Esophagus muscularis mucosa (tissue), 4 donors: Measurements from ENCODE around the gene PITPNM3.

Experiments
- EP300 ChIP-seq: sonication (generic); formaldehyde crosslinking; IDR thresholded peaks from one replicate; pipeline ENCODE4 v1.6.1; 2017; ENCODE audit warnings: antibody characterized with exemption
- POLR2A ChIP-seq: fragments of 450-650 bp; IDR thresholded peaks from one replicate; pipeline ENCODE4 v1.6.1; 2017; ENCODE audit warnings: antibody characterized with exemption, moderate library complexity, mild to moderate bottlenecking, low read depth
- POLR2AphosphoS5 ChIP-seq, 2 donors: sonication (generic); formaldehyde crosslinking; IDR thresholded peaks; one replicate each; pipeline ENCODE4 v1.6.1; 2017; ENCODE audit warnings: antibody characterized with exemption in 2 of 2
- TF ChIP-seq, protein P1 (sequence below), 3 experiments: fragments of 200-600 bp in 2 of 3; fragments of 450-650 bp in 1 of 3; sonication (generic) in 2 of 3; IDR thresholded peaks; one replicate each; pipeline ENCODE4 v1.5.1; 2017 to 2019; ENCODE audit warnings: antibody characterized with exemption in 3 of 3, mild to moderate bottlenecking in 2 of 3, moderate library complexity in 1 of 3

DNA sequence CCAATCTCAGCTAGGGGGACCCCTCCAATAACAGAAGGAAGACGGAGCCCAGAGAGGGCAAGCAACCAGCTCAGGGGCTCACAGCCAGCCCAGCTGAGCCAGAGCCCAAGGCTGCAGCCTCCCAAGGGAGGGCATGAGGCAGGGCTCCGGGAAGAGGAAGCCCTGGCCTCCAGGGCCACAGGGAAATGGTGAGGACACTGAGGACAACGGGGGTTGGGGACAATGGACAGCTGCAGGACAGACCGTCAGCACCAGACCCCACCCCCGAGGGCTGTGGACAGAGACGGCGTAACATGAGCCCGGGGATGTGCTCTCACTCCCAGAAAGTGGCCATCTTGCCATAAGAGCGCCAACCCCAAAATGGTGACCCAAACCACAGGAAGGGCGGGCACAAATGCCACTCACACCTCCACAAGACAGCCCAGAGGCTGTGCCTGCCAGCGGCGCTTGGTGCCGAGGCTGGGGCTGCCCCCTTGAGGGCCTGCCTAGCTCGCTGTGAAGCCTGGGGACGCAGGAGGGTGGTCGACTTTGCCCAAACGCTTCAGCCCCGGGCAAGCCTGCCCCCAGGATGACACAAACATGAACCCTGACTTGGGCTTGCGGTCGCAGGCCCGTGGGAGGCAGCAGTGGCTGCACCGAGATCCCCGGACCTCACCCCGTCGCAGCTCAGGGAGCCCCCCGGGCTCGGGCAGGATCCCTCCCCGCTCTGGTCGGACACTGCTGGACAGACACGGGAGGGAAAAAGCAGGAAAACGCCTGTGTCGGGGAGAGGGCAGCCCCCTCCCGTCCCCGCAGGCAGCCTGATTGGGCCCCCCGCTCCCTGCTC, 101.6 kb downstream of the PITPNM3 start:
- TF ChIP-seq POLR2AphosphoS5 (IDR thresholded peaks at IDR 0.05) (no peak), EP300 (no peak), POLR2A (no peak)
- TF ChIP-seq, protein P1, sequence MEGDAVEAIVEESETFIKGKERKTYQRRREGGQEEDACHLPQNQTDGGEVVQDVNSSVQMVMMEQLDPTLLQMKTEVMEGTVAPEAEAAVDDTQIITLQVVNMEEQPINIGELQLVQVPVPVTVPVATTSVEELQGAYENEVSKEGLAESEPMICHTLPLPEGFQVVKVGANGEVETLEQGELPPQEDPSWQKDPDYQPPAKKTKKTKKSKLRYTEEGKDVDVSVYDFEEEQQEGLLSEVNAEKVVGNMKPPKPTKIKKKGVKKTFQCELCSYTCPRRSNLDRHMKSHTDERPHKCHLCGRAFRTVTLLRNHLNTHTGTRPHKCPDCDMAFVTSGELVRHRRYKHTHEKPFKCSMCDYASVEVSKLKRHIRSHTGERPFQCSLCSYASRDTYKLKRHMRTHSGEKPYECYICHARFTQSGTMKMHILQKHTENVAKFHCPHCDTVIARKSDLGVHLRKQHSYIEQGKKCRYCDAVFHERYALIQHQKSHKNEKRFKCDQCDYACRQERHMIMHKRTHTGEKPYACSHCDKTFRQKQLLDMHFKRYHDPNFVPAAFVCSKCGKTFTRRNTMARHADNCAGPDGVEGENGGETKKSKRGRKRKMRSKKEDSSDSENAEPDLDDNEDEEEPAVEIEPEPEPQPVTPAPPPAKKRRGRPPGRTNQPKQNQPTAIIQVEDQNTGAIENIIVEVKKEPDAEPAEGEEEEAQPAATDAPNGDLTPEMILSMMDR (IDR thresholded peaks at IDR 0.05) = no peak
